ENCODE results near the gene TMEM256.
"Not testable (repeated sequence)": the region's sequence is repeated elsewhere in the genome, so short reads cannot be mapped to it uniquely, and the experiment has no call there.

TMEM256 gene

DNA sequence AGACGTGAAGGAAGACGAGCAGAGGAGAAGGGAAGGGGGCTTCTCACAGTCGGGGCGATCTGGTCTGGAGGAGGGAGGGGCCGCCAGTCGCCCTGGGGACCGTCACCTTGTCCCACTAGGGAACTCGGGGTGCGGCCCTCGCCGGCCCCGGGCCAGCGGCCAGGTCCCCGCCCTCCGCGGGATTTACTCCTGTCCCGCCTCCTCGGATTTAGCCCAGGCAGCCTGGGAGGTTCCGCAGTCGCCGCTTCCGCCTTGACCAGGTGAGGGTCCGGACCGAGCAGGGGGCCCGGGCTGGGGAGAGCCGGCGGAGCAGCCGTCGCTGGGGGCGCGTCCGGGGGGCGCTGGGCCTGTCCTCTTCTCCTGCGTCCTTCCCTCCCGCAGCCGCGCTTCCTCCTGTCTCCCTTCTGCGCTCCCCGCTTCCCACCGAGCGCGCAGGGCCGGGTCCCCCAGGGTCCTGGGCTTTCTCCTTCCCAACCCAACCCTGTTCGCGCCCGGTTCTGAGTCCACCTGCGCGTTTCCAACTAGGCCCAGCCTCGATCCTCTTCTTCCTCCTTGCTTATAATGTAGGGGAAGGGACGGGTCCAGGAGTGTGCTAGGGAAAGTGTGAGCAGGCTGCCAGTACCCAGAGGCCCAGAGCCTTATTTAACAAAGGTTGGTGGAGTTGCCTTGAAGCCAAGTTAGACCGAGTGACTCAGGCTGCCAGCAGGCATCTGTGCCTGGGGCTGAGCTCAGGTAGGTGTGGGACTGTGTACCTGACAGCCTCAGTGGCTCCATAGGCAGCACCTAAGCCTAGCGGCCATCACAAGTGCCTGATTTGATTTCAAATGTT is 22.8 kb downstream of the TMEM256 start, which contains the start of gene TNK1:
Gene TNK1, plus strand, starts transcription at position 235 of the 829 bp plus-strand sequence. CDS start 1,838 bp downstream, outside the sequence.
- DNase-seq (ENCODE audit: insufficient read length, low spot score) (no peak), FAIRE-seq (no peak)

DNA sequence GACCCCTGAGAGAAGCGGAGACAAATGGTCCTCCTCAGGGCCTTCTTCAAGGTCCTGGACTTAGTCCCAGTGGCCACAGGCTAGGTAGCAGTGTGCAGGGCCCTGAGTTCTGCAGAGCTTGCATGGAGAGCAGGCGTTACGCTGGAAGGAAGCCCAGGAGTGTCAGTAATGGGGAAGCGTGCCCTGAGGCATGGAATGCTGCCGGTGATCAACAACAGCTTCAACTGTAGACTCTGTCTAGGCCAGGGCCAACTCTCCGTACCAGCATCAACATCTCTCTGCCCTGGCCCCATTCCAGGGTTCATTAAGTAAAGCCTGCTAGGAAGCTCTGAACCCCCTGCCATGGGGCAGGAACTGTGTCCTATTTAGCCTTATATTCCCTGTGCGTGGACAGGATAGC is 23.6 kb downstream of the TMEM256 start:
- no peak for FAIRE-seq
- DNase-seq (ENCODE audit: insufficient read length, low spot score), result no peak
- no peak for TF ChIP-seq POLR2A (IDR thresholded peaks at IDR 0.05; ENCODE audit: low read depth, low read length)
- TF ChIP-seq POLR2AphosphoS5 (IDR thresholded peaks at IDR 0.05; ENCODE audit: low read depth, low read length), result no peak
- TF ChIP-seq TAF1 (IDR thresholded peaks at IDR 0.05; ENCODE audit: low read depth, low read length), result no peak
- TF ChIP-seq POU2F2 (IDR thresholded peaks at IDR 0.05; ENCODE audit: low read depth, low read length), result no peak
- no peak for TF ChIP-seq SPI1 (IDR thresholded peaks at IDR 0.05; ENCODE audit: low read depth, low read length)
- no peak for TF ChIP-seq PAX5 (IDR thresholded peaks at IDR 0.05; ENCODE audit: insufficient read depth, low read length, severe bottlenecking)

More for the DNA sequence above, 22.8 kb downstream of the TMEM256 start, which contains the start of gene TNK1:
- TF ChIP-seq POU2F2 (IDR thresholded peaks at IDR 0.05; ENCODE audit: low read depth, low read length), result no peak

DNA sequence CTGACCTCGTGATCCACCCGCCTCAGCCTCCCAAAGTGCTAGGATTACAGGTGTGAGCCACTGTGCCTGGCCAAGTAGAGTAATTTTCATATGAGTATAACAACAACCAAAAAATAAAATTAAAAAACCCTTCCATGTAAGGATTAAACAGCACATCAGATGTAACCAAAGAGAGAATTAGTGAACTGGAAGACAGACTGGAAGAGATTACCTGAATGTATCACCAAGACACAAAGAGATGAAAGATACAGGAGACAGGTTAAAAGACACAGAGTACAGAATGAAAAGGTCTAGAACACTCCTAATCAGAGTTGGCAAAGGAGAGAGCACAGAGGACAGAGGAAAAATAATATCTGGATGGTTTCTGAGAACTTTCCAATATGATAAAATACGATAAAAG is 24.8 kb downstream of the TMEM256 start:
- TF ChIP-seq PAX5 (IDR thresholded peaks at IDR 0.05; ENCODE audit: insufficient read depth, low read length, severe bottlenecking), result no peak
- no peak for TF ChIP-seq POU2F2 (IDR thresholded peaks at IDR 0.05; ENCODE audit: low read depth, low read length)
- no peak for TF ChIP-seq POLR2AphosphoS5 (IDR thresholded peaks at IDR 0.05; ENCODE audit: low read depth, low read length)
- no peak for TF ChIP-seq POLR2A (IDR thresholded peaks at IDR 0.05; ENCODE audit: low read depth, low read length)
- TF ChIP-seq TAF1 (IDR thresholded peaks at IDR 0.05; ENCODE audit: low read depth, low read length), result no peak
- no peak for TF ChIP-seq SPI1 (IDR thresholded peaks at IDR 0.05; ENCODE audit: low read depth, low read length)
- no peak for FAIRE-seq
- DNase-seq (ENCODE audit: insufficient read length, low spot score), result no peak

DNA sequence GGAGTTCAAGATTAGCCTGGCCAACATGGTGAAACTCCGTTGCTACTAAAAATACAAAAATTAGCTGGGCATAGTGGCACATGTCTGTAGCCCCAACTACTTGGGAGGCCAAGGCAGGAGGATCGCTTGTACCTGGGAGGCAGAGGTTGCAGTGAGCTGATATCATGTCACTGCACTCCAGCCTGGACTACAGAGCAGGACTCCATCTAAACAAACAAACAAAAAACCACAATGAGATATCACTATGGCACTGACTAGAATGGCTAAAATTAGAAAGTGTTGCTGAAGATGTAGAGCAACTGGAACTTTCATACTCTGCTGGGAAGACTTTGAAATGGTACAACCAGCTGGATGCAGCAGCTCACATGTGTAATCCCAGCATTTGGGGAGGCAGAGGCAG is 29.5 kb downstream of the TMEM256 start:
- no peak for FAIRE-seq
- DNase-seq (ENCODE audit: insufficient read length, low spot score), result no peak
- TF ChIP-seq POU2F2 (IDR thresholded peaks at IDR 0.05; ENCODE audit: low read depth, low read length), result no peak
- no peak for TF ChIP-seq POLR2A (IDR thresholded peaks at IDR 0.05; ENCODE audit: low read depth, low read length)
- no peak for TF ChIP-seq POLR2AphosphoS5 (IDR thresholded peaks at IDR 0.05; ENCODE audit: low read depth, low read length)
- TF ChIP-seq PAX5 (IDR thresholded peaks at IDR 0.05; ENCODE audit: insufficient read depth, low read length, severe bottlenecking), result no peak
- TF ChIP-seq TAF1 (IDR thresholded peaks at IDR 0.05; ENCODE audit: low read depth, low read length), result no peak
- TF ChIP-seq SPI1 (IDR thresholded peaks at IDR 0.05; ENCODE audit: low read depth, low read length), result no peak

GRCh38 chr17:7370853-7371252 is 33.0 kb downstream of the TMEM256 start:
- no peak for FAIRE-seq
- no peak for TF ChIP-seq POLR2AphosphoS5 (IDR thresholded peaks at IDR 0.05; ENCODE audit: low read depth, low read length)
- no peak for TF ChIP-seq TAF1 (IDR thresholded peaks at IDR 0.05; ENCODE audit: low read depth, low read length)
- no peak for TF ChIP-seq PAX5 (IDR thresholded peaks at IDR 0.05; ENCODE audit: insufficient read depth, low read length, severe bottlenecking)
- no peak for TF ChIP-seq POU2F2 (IDR thresholded peaks at IDR 0.05; ENCODE audit: low read depth, low read length)
- TF ChIP-seq SPI1 (IDR thresholded peaks at IDR 0.05; ENCODE audit: low read depth, low read length), result no peak
- TF ChIP-seq POLR2A (IDR thresholded peaks at IDR 0.05; ENCODE audit: low read depth, low read length), result no peak
- no peak for DNase-seq (ENCODE audit: insufficient read length, low spot score)

DNA sequence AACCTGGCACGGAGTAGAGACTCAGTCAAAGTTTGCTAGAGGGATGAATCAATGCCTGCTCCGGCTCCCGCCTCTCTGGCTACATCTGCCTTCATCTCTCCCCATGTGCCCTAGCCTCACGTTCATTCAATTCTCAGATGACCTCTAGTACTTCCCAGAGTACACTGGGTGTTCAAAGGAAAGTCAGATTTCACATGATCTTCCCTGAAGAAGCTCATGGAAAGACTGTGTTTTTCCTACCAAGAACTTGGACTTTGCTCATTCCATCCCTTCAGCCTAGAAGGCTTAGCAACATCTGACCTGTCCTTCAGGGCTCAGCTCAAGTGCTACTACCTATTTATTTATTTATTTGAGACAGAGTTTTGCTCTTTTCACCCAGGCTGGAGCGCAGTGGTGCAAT is 34.1 kb downstream of the TMEM256 start:
- DNase-seq (ENCODE audit: insufficient read length, low spot score), result no peak
- FAIRE-seq, result no peak
- TF ChIP-seq POU2F2 (IDR thresholded peaks at IDR 0.05; ENCODE audit: low read depth, low read length) (no peak), TAF1 (IDR thresholded peaks at IDR 0.05; ENCODE audit: low read depth, low read length) (no peak), SPI1 (IDR thresholded peaks at IDR 0.05; ENCODE audit: low read depth, low read length) (no peak), PAX5 (IDR thresholded peaks at IDR 0.05; ENCODE audit: insufficient read depth, low read length, severe bottlenecking) (no peak), POLR2A (IDR thresholded peaks at IDR 0.05; ENCODE audit: low read depth, low read length) (no peak), POLR2AphosphoS5 (IDR thresholded peaks at IDR 0.05; ENCODE audit: low read depth, low read length) (no peak)

DNA sequence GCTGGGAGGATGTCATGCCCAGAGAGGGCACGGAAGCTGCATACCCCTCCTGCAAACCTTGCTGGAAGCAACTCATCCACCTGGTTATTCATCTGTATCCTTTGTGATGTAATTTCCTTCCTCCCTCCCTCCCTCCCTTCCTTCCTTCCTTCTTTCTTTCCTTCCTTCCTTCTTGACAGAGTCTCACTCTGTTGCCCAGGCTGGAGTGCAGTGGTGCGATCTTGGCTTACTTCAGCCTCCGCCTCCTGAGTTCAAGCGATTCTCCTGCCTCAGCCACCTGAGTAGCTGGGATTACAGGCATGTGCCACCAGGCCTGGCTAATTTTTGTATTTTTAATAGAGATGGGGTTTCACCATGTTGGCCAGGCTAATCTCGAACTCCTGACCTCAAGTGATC is 35.3 kb downstream of the TMEM256 start:
- not testable (repeated sequence) for DNase-seq (ENCODE audit: insufficient read length, low spot score); FAIRE-seq

GRCh38 chr17:7367918-7368598 is 35.8 kb downstream of the TMEM256 start:
- DNase-seq (ENCODE audit: insufficient read length, low spot score) (no peak), FAIRE-seq (no peak)
- TF ChIP-seq POLR2AphosphoS5 (IDR thresholded peaks at IDR 0.05; ENCODE audit: low read depth, low read length) (no peak), PAX5 (IDR thresholded peaks at IDR 0.05; ENCODE audit: insufficient read depth, low read length, severe bottlenecking) (no peak), POLR2A (IDR thresholded peaks at IDR 0.05; ENCODE audit: low read depth, low read length) (no peak), TAF1 (IDR thresholded peaks at IDR 0.05; ENCODE audit: low read depth, low read length) (no peak), POU2F2 (IDR thresholded peaks at IDR 0.05; ENCODE audit: low read depth, low read length) (no peak), SPI1 (IDR thresholded peaks at IDR 0.05; ENCODE audit: low read depth, low read length) (no peak)

DNA sequence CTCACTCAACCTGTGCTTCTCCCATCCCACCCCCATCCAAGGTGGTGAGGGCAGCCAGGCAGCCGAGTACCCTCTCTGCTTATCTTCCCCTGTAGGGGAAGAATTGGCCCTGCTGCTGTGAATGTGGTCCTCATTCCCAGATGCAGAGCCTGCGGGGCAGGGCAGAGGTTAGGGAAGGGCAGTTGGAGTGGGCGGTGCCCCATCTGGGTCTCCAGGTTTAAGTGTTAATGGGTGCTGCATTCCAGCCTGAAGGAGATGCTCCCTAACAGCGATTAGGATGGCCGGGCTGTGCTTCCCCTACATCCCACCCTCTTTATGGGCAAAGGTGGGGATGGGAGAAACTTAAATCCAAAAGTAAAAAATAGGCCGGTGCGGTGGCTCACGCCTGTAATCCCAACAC is 36.8 kb downstream of the TMEM256 start:
- FAIRE-seq, result no peak
- TF ChIP-seq POLR2AphosphoS5 (IDR thresholded peaks at IDR 0.05; ENCODE audit: low read depth, low read length), result no peak
- no peak for DNase-seq (ENCODE audit: insufficient read length, low spot score)

DNA sequence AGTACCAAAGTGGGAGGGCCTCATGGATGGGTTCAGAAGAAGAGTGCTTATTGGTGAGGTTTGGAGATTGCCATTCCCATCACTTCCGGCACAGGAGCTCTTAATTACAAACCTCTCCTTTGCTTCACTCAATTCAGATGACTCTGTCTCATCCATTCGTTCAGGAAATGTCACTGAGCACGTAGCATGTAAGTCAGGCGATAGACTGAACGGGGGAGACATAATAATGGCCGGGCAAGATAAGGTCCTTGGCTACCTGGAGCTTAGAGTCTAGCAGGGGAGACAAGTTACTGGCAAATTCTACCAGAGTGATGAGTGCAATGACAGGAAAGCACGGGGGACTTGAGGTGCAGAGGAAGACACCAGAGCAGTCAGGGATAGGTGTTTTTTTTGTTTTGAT is 37.9 kb downstream of the TMEM256 start:
- FAIRE-seq, result peak; percentile 78
- not testable (repeated sequence) for DNase-seq (ENCODE audit: insufficient read length, low spot score)

All from GM12891 (cell line).